NCI-H2029 treated with DMSO at 0.1 percent for 48 hours (cell line): ENCODE data around the gene OLFM1.
A peak's percentile ranks its signal among the peaks of the same experiment; 100 is the strongest.

Experiments
- DNase-seq: peaks from one replicate; lab custom pipeline; 2025; lab: John Stamatoyannopoulos, UW

The OLFM1 gene

GRCh38 chr9:135090081-135090480, 2.6 kb downstream of the OLFM1 start:
- DNase-seq: no peak

- DNase-seq: no peak
Observed at GRCh38 chr9:135090547-135090946, 3.1 kb downstream of the OLFM1 start.

- DNase-seq: no peak
Observed at GRCh38 chr9:135091545-135091944, 4.1 kb downstream of the OLFM1 start.

- peak; percentile 65 for DNase-seq
Observed at GRCh38 chr9:135093111-135093510, 5.6 kb downstream of the OLFM1 start.

GRCh38 chr9:135093911-135094584, 6.6 kb downstream of the OLFM1 start:
- DNase-seq: no peak

GRCh38 chr9:135095470-135096407, 8.3 kb downstream of the OLFM1 start:
- DNase-seq: peak; percentile 13

- no peak for DNase-seq
Observed at GRCh38 chr9:135096408-135096895, 9.0 kb downstream of the OLFM1 start.

GRCh38 chr9:135098400-135099105, 11.1 kb downstream of the OLFM1 start:
- no peak for DNase-seq

GRCh38 chr9:135099574-135099973, 12.1 kb downstream of the OLFM1 start:
- DNase-seq: no peak

GRCh38 chr9:135100241-135100681, 12.8 kb downstream of the OLFM1 start:
- DNase-seq: no peak

- DNase-seq: no peak
Observed at GRCh38 chr9:135100725-135101410, 13.4 kb downstream of the OLFM1 start.

- DNase-seq: no peak
Observed at GRCh38 chr9:135101486-135101885, 14.0 kb downstream of the OLFM1 start.

- DNase-seq: no peak
Observed at GRCh38 chr9:135101926-135102325, 14.5 kb downstream of the OLFM1 start.

GRCh38 chr9:135102331-135102730, 14.9 kb downstream of the OLFM1 start:
- DNase-seq: no peak

- DNase-seq: no peak
Observed at GRCh38 chr9:135103001-135103446, 15.6 kb downstream of the OLFM1 start.

GRCh38 chr9:135103931-135104639, 16.6 kb downstream of the OLFM1 start:
- DNase-seq: no peak

- DNase-seq: no peak
Observed at GRCh38 chr9:135104761-135105160, 17.3 kb downstream of the OLFM1 start.

- no peak for DNase-seq
Observed at GRCh38 chr9:135105211-135105745, 17.8 kb downstream of the OLFM1 start.

- no peak for DNase-seq
Observed at GRCh38 chr9:135105938-135106491, 18.5 kb downstream of the OLFM1 start.

- DNase-seq: no peak
Observed at GRCh38 chr9:135106551-135107270, 19.2 kb downstream of the OLFM1 start.
